ENCODE data around the gene CACNA2D1.

Gene CACNA2D1

GRCh38 chr7:82294382-82294784 lies 149.2 kb downstream of the CACNA2D1 start:
- no peak overlapping the region for H3K4me3 ChIP-seq (ENCODE audit: low read length)
- no peak for TF ChIP-seq CTCF (conservative IDR thresholded peaks at IDR 0.05; ENCODE audit: low read depth, low read length)
- no peak for DNase-seq (ENCODE audit: low read depth)

GRCh38 chr7:82293467-82293866 lies 150.1 kb downstream of the CACNA2D1 start:
- no peak for DNase-seq (ENCODE audit: low read depth)
- H3K4me3 ChIP-seq (ENCODE audit: low read length): no peak overlapping the region
- TF ChIP-seq CTCF (conservative IDR thresholded peaks at IDR 0.05; ENCODE audit: low read depth, low read length): no peak

- DNase-seq (ENCODE audit: low read depth): no peak
- no peak for TF ChIP-seq CTCF (conservative IDR thresholded peaks at IDR 0.05; ENCODE audit: low read depth, low read length)
- no peak overlapping the region for H3K4me3 ChIP-seq (ENCODE audit: low read length)
Measured at GRCh38 chr7:82291931-82292330, 151.6 kb downstream of the CACNA2D1 start.

- no peak overlapping the region for H3K4me3 ChIP-seq (ENCODE audit: low read length)
- no peak for TF ChIP-seq CTCF (conservative IDR thresholded peaks at IDR 0.05; ENCODE audit: low read depth, low read length)
- DNase-seq (ENCODE audit: low read depth): no peak
Measured at GRCh38 chr7:82289889-82290288, 153.7 kb downstream of the CACNA2D1 start.

GRCh38 chr7:82289152-82289535 lies 154.4 kb downstream of the CACNA2D1 start:
- DNase-seq (ENCODE audit: low read depth): no peak
- TF ChIP-seq CTCF (conservative IDR thresholded peaks at IDR 0.05; ENCODE audit: low read depth, low read length): no peak
- no peak overlapping the region for H3K4me3 ChIP-seq (ENCODE audit: low read length)

GRCh38 chr7:82286798-82287140 lies 156.8 kb downstream of the CACNA2D1 start:
- H3K4me3 ChIP-seq (ENCODE audit: low read length): no peak overlapping the region
- DNase-seq (ENCODE audit: low read depth): no peak
- TF ChIP-seq CTCF (conservative IDR thresholded peaks at IDR 0.05; ENCODE audit: low read depth, low read length): no peak

GRCh38 chr7:82286096-82286797 lies 157.3 kb downstream of the CACNA2D1 start:
- TF ChIP-seq CTCF (conservative IDR thresholded peaks at IDR 0.05; ENCODE audit: low read depth, low read length): no peak
- H3K4me3 ChIP-seq (ENCODE audit: low read length): no peak overlapping the region

More at GRCh38 chr7:82286096-82286797, 157.3 kb downstream of the CACNA2D1 start:
- DNase-seq (ENCODE audit: low read depth): no peak
